ENCODE results near the gene AK9.
"Not testable (repeated sequence)": the region's sequence is repeated elsewhere in the genome, so short reads cannot be mapped to it uniquely, and the experiment has no call there.

GRCh38 chr6:109519647-109520046 is 171.4 kb downstream of the AK9 start:
- not testable (repeated sequence) for TF ChIP-seq SIN3A (IDR thresholded peaks at IDR 0.05; ENCODE audit: borderline replicate concordance, low read depth, low read length); CTCF (IDR thresholded peaks at IDR 0.05); FOSL2 (IDR thresholded peaks at IDR 0.05; ENCODE audit: borderline replicate concordance, low read depth); RFX5 (IDR thresholded peaks at IDR 0.05; ENCODE audit: low read length); EP300 (IDR thresholded peaks at IDR 0.05; ENCODE audit: borderline replicate concordance in 1 of 2, low read depth in 1 of 2, low read length in 1 of 2); TCF12 (IDR thresholded peaks at IDR 0.05); CHD2 (IDR thresholded peaks at IDR 0.05; ENCODE audit: low read length, partially characterized antibody); MXI1 (IDR thresholded peaks at IDR 0.05; ENCODE audit: low read depth, low read length); JUND (IDR thresholded peaks at IDR 0.05); POLR2AphosphoS5 (IDR thresholded peaks at IDR 0.05; ENCODE audit: low read depth, low read length); YY1 (IDR thresholded peaks at IDR 0.05; ENCODE audit: low read depth); PBX3 (IDR thresholded peaks at IDR 0.05)
- TF ChIP-seq, protein P1, sequence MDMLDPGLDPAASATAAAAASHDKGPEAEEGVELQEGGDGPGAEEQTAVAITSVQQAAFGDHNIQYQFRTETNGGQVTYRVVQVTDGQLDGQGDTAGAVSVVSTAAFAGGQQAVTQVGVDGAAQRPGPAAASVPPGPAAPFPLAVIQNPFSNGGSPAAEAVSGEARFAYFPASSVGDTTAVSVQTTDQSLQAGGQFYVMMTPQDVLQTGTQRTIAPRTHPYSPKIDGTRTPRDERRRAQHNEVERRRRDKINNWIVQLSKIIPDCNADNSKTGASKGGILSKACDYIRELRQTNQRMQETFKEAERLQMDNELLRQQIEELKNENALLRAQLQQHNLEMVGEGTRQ (IDR thresholded peaks at IDR 0.05; ENCODE audit: borderline replicate concordance, low read depth, low read length): not testable (repeated sequence)
- TF ChIP-seq, protein P2, sequence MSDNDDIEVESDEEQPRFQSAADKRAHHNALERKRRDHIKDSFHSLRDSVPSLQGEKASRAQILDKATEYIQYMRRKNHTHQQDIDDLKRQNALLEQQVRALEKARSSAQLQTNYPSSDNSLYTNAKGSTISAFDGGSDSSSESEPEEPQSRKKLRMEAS (IDR thresholded peaks at IDR 0.05; ENCODE audit: low read depth): not testable (repeated sequence)
